WTC11 (cell line): Measurements from ENCODE around the gene CPSF2. TPM values are rescaled to one million over a fixed set of nuclear protein-coding genes. Genes with fewer than 3 reads are reported as not detected.

Experiments
- ATAC-seq: fragments of 200-7000 bp; cut with Tn5 transposase; 2 replicates; pipeline ENCODE4 v1.10.0; 2021; ENCODE audit warnings: mild to moderate bottlenecking, moderate library complexity
- CTCF ChIA-PET: fragments of 300-600 bp; sonication (Branson Sonifier 250); formaldehyde crosslinking; loops from one replicate; lab custom pipeline; 2021; ENCODE audit warnings: antibody characterized with exemption; lab: Charles Lee
- POLR2A ChIA-PET: fragments of 350-600 bp; sonication (Branson Sonifier 250); formaldehyde crosslinking; loops from one replicate; lab custom pipeline; 2021; ENCODE audit warnings: antibody characterized with exemption; lab: Charles Lee
- DNase-seq: peaks from one replicate; pipeline ENCODE4 v3.0.0; 2021; ENCODE audit warnings: low spot score
- H3K27ac Mint-ChIP-seq: 2 replicates; pipeline ENCODE4 v1.8.0; 2021; ENCODE audit warnings: mixed read lengths
- H3K27me3 Mint-ChIP-seq: 2 replicates; pipeline ENCODE4 v1.8.0; 2021; ENCODE audit warnings: low read depth, mild to moderate bottlenecking, moderate library complexity, mixed read lengths
- H3K36me3 Mint-ChIP-seq: 2 replicates; pipeline ENCODE4 v1.8.0; 2021; ENCODE audit warnings: mixed read lengths
- H3K4me1 Mint-ChIP-seq: 2 replicates; pipeline ENCODE4 v1.8.0; 2022; ENCODE audit warnings: mixed read lengths
- H3K4me3 Mint-ChIP-seq: 2 replicates; pipeline ENCODE4 v1.8.0; 2021; ENCODE audit warnings: mild to moderate bottlenecking, moderate library complexity, mixed read lengths
- H3K9me3 Mint-ChIP-seq: 2 replicates; pipeline ENCODE4 v1.8.0; 2021; ENCODE audit warnings: mixed read lengths
- EMX1 ChIP-seq: fragments of 250-450 bp; sonication (Bioruptor Pico); IDR thresholded peaks from 2 replicates; pipeline ENCODE4 v1.8.0; 2021; ENCODE audit warnings: mild to moderate bottlenecking
- FOXK1 ChIP-seq: sonication (generic); formaldehyde crosslinking; IDR thresholded peaks from 2 replicates; pipeline ENCODE4 v1.8.0; 2022; ENCODE audit warnings: mild to moderate bottlenecking, moderate library complexity, missing genetic modification reagents
- GTF2I ChIP-seq: fragments of 250-450 bp; sonication (Bioruptor Pico); conservative IDR thresholded peaks from 2 replicates; pipeline ENCODE4 v1.4.0; 2021; ENCODE audit warnings: mild to moderate bottlenecking
- ZBTB21 ChIP-seq: sonication (generic); formaldehyde crosslinking; IDR thresholded peaks from 2 replicates; pipeline ENCODE4 v1.8.1; 2023; ENCODE audit warnings: mild to moderate bottlenecking, missing genetic modification reagents, borderline replicate concordance
- ZNF121 ChIP-seq: sonication (generic); formaldehyde crosslinking; IDR thresholded peaks from 2 replicates; pipeline ENCODE4 v1.8.0; 2023; ENCODE audit warnings: missing genetic modification reagents
- ZNF263 ChIP-seq: sonication (generic); formaldehyde crosslinking; IDR thresholded peaks from 2 replicates; pipeline ENCODE4 v1.8.1; 2022; ENCODE audit warnings: low read depth, mild to moderate bottlenecking, moderate library complexity, missing genetic modification reagents
- total RNA-seq: library from RNA; stranded (reverse); gene quantifications from 3 replicates; pipeline ENCODE4 v1.2.3, GENCODE V29; 2021
- TF ChIP-seq, protein P1 (sequence below): fragments of 250-450 bp; sonication (Bioruptor Pico); IDR thresholded peaks from 2 replicates; pipeline ENCODE4 v1.9.0; 2021; ENCODE audit warnings: moderate library complexity, mild to moderate bottlenecking, inconsistent platforms, borderline replicate concordance
- TF ChIP-seq, protein P2 (sequence below): sonication (generic); formaldehyde crosslinking; IDR thresholded peaks from 2 replicates; pipeline ENCODE4 v1.8.0; 2023; ENCODE audit warnings: missing genetic modification reagents
- TF ChIP-seq, protein P3 (sequence below): sonication (generic); formaldehyde crosslinking; IDR thresholded peaks from 2 replicates; pipeline ENCODE4 v1.8.0; 2023; ENCODE audit warnings: missing genetic modification reagents, mild to moderate bottlenecking, borderline replicate concordance
- TF ChIP-seq, protein P4 (sequence below): fragments of 200-600 bp; IDR thresholded peaks from 2 replicates; pipeline ENCODE4 v1.8.0; 2022; ENCODE audit warnings: antibody characterized with exemption

The CPSF2 gene
- total RNA-seq, 1 experiment from 2014 or later: 109 TPM

DNA sequence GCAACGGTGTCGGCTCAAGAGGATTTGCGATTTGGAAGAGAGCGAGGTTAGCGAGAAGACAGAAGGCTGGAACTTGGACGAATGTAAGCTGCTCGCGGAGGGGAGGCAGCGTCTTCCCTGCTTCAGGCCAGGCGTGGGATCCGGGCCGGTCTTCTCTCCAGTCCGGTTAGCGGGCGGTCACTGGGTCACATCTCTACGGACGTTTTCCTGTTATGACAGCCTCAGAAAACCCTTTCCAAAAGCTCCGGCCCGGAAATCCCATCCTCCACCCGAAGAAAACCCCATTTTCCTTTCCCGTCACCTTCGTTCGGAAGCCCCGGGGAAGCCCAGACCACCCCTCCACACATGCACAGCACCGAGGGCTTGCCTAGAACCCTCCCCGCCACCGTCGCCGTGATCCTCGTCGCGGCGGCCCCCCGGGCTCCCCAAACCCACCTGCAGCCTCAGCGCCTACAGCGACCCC lies 531 bp upstream of the CPSF2 start:
- 0 out of 2 replicates have a peak, but pooled peaks cover 3% of the 10 kb centered on the region for H3K9me3 Mint-ChIP-seq
- no peak for TF ChIP-seq ZBTB21 (CRISPR knock-in tag)
- TF ChIP-seq, protein P1, sequence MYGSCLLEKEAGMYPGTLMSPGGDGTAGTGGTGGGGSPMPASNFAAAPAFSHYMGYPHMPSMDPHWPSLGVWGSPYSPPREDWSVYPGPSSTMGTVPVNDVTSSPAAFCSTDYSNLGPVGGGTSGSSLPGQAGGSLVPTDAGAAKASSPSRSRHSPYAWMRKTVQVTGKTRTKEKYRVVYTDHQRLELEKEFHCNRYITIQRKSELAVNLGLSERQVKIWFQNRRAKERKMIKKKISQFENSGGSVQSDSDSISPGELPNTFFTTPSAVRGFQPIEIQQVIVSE (CRISPR knock-in tag): no peak
- TF ChIP-seq FOXK1: peak; percentile 32; the same call in 1 of the 2 replicates
- TF ChIP-seq, protein P2, sequence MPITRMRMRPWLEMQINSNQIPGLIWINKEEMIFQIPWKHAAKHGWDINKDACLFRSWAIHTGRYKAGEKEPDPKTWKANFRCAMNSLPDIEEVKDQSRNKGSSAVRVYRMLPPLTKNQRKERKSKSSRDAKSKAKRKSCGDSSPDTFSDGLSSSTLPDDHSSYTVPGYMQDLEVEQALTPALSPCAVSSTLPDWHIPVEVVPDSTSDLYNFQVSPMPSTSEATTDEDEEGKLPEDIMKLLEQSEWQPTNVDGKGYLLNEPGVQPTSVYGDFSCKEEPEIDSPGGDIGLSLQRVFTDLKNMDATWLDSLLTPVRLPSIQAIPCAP (CRISPR knock-in tag): 0 out of 2 replicates have a peak, but pooled peaks have one; percentile 36
- TF ChIP-seq, protein P3, sequence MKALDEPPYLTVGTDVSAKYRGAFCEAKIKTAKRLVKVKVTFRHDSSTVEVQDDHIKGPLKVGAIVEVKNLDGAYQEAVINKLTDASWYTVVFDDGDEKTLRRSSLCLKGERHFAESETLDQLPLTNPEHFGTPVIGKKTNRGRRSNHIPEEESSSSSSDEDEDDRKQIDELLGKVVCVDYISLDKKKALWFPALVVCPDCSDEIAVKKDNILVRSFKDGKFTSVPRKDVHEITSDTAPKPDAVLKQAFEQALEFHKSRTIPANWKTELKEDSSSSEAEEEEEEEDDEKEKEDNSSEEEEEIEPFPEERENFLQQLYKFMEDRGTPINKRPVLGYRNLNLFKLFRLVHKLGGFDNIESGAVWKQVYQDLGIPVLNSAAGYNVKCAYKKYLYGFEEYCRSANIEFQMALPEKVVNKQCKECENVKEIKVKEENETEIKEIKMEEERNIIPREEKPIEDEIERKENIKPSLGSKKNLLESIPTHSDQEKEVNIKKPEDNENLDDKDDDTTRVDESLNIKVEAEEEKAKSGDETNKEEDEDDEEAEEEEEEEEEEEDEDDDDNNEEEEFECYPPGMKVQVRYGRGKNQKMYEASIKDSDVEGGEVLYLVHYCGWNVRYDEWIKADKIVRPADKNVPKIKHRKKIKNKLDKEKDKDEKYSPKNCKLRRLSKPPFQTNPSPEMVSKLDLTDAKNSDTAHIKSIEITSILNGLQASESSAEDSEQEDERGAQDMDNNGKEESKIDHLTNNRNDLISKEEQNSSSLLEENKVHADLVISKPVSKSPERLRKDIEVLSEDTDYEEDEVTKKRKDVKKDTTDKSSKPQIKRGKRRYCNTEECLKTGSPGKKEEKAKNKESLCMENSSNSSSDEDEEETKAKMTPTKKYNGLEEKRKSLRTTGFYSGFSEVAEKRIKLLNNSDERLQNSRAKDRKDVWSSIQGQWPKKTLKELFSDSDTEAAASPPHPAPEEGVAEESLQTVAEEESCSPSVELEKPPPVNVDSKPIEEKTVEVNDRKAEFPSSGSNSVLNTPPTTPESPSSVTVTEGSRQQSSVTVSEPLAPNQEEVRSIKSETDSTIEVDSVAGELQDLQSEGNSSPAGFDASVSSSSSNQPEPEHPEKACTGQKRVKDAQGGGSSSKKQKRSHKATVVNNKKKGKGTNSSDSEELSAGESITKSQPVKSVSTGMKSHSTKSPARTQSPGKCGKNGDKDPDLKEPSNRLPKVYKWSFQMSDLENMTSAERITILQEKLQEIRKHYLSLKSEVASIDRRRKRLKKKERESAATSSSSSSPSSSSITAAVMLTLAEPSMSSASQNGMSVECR (CRISPR knock-in tag): peak; percentile 9; the same call in 1 of the 2 replicates
- peak overlapping the region; percentile 98 for H3K4me3 Mint-ChIP-seq
- ATAC-seq: peak; percentile 11
- no peaks in the 10 kb centered on the region for H3K27me3 Mint-ChIP-seq
- CTCF ChIA-PET: interaction anchor here (0.8 to 8.2 kb wide), 7 partner anchors 14 to 155 kb away, joined by 3 to 91 read pairs (median 4); partner anchors contain the start of gene ATXN3
- peaks cover 21% of the 10 kb centered on the region for H3K4me1 Mint-ChIP-seq
- H3K27ac Mint-ChIP-seq: peak overlapping the region; percentile 100
- H3K36me3 Mint-ChIP-seq: peaks cover 34% of the 10 kb centered on the region
- POLR2A ChIA-PET: interaction anchor here (0.7 to 3.6 kb wide), 9 partner anchors 9 to 208 kb away, joined by 3 to 30 read pairs (median 5); partner anchors contain the start of genes ATXN3, SLC24A4 and TRIP11
- no peak for DNase-seq

DNA sequence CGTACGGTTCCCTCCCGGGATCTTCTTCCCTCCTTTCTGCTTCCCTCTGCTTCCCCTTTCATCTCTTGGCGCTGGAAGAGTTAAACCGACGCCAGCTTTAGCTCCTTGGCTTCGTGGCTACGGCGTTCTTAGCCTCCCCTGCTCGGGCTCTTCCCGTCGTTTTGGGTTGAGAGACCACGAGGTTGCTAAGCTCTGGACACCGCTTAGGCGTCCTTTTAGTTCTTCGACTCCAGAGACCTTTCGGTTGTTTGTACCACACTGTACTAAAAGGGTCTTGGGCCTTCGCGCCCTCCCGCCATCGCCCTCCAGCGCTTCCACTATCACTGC lies 545 bp downstream of the CPSF2 start:
- DNase-seq: no peak
- POLR2A ChIA-PET: interaction anchor here (0.7 to 3.6 kb wide), 6 partner anchors 15 to 201 kb away, joined by 3 to 30 read pairs (median 6); partner anchors contain the start of genes ATXN3, SLC24A4 and TRIP11
- H3K4me3 Mint-ChIP-seq: peak overlapping the region; percentile 98

DNA sequence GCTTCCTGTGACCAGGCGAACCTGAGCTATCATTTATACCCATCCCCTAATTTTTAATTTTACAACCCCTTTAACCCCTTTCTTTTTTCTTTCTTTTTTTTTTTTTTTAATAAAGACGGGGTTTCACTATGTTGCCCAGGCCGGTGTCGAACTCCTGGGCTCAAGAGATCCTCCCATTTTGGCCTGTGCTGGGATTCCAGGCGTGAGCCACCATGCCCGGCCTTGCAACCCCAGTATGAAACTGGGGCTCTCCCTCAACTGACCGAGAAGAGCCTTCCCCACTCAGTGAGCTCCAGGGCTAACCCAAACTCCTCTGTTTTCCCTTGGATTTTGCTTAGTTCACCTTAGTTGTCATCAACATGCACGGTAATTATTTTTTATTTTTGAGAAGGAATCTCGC lies 992 bp downstream of the CPSF2 start:
- Mint-ChIP-seq H3K4me1 (peaks cover 21% of the 10 kb centered on the region), H3K27ac (peak overlapping the region; percentile 96), H3K4me3 (peak overlapping the region; percentile 98), H3K36me3 (peaks cover 32% of the 10 kb centered on the region), H3K9me3 (no peaks in the 10 kb centered on the region), H3K27me3 (no peaks in the 10 kb centered on the region)
- DNase-seq (no peak), ATAC-seq (no peak)
- ChIA-PET POLR2A (interaction anchor here (0.8 to 3.6 kb wide), 3 partner anchors 15 to 82 kb away, joined by 3 to 30 read pairs (median 9); partner anchors contain the start of genes ATXN3 and TRIP11), CTCF (interaction anchor here (0.5 to 8.2 kb wide), 4 partner anchors 15 to 231 kb away, joined by 3 to 91 read pairs (median 6); partner anchors contain the start of gene ATXN3)
- TF ChIP-seq ZNF121 (CRISPR knock-in tag) (no peak), EMX1 (CRISPR knock-in tag) (no peak), ZNF263 (CRISPR knock-in tag) (no peak), GTF2I (CRISPR knock-in tag) (no peak)

More for the DNA sequence above, 545 bp downstream of the CPSF2 start:
- Mint-ChIP-seq H3K27me3 (no peaks in the 10 kb centered on the region), H3K9me3 (no peaks in the 10 kb centered on the region), H3K4me1 (peaks cover 21% of the 10 kb centered on the region), H3K27ac (peak overlapping the region; percentile 96), H3K36me3 (peaks cover 32% of the 10 kb centered on the region)
- CTCF ChIA-PET: interaction anchor here (0.5 to 8.2 kb wide), 6 partner anchors 15 to 231 kb away, joined by 3 to 91 read pairs (median 6); partner anchors contain the start of gene ATXN3
- TF ChIP-seq, protein P4, sequence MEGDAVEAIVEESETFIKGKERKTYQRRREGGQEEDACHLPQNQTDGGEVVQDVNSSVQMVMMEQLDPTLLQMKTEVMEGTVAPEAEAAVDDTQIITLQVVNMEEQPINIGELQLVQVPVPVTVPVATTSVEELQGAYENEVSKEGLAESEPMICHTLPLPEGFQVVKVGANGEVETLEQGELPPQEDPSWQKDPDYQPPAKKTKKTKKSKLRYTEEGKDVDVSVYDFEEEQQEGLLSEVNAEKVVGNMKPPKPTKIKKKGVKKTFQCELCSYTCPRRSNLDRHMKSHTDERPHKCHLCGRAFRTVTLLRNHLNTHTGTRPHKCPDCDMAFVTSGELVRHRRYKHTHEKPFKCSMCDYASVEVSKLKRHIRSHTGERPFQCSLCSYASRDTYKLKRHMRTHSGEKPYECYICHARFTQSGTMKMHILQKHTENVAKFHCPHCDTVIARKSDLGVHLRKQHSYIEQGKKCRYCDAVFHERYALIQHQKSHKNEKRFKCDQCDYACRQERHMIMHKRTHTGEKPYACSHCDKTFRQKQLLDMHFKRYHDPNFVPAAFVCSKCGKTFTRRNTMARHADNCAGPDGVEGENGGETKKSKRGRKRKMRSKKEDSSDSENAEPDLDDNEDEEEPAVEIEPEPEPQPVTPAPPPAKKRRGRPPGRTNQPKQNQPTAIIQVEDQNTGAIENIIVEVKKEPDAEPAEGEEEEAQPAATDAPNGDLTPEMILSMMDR: no peak
- peak; percentile 12 for ATAC-seq
